TTC549 (cell line): ENCODE results near the gene IP6K1.
"Not testable (repeated sequence)": the region's sequence is repeated elsewhere in the genome, so short reads cannot be mapped to it uniquely, and the experiment has no call there.

Experiments used
- FAIRE-seq: peaks from 2 replicates; lab custom pipeline; 2012; peaks lifted over from hg19 to GRCh38; lab: Jason Lieb, UNC

The IP6K1 gene

GRCh38 chr3:49793486-49794085 lies 7.2 kb upstream of the IP6K1 start:
- FAIRE-seq = no peak

- FAIRE-seq = no peak
These were observed 6.2 kb upstream of the IP6K1 start for GRCh38 chr3:49792371-49793150.

GRCh38 chr3:49791571-49791970 lies 5.2 kb upstream of the IP6K1 start:
- FAIRE-seq = no peak

GRCh38 chr3:49790626-49791411 lies 4.5 kb upstream of the IP6K1 start:
- no peak for FAIRE-seq

- no peak for FAIRE-seq
These were observed 1.7 kb upstream of the IP6K1 start for GRCh38 chr3:49788056-49788455.

GRCh38 chr3:49787536-49787935 lies 1.2 kb upstream of the IP6K1 start:
- no peak for FAIRE-seq

GRCh38 chr3:49787182-49787464 lies 781 bp upstream of the IP6K1 start:
- no peak for FAIRE-seq

GRCh38 chr3:49785565-49786356 lies 581 bp downstream of the IP6K1 start:
- no peak for FAIRE-seq

GRCh38 chr3:49782277-49782676 lies 4.1 kb downstream of the IP6K1 start:
- not testable (repeated sequence) for FAIRE-seq

- FAIRE-seq = no peak
These were observed 4.7 kb downstream of the IP6K1 start for GRCh38 chr3:49781415-49782199.

GRCh38 chr3:49780975-49781365 lies 5.4 kb downstream of the IP6K1 start:
- not testable (repeated sequence) for FAIRE-seq

- FAIRE-seq = no peak
These were observed 6.0 kb downstream of the IP6K1 start for GRCh38 chr3:49780080-49780974.

- FAIRE-seq = no peak
These were observed 6.8 kb downstream of the IP6K1 start for GRCh38 chr3:49779358-49780079.

- not testable (repeated sequence) for FAIRE-seq
These were observed 10.2 kb downstream of the IP6K1 start for GRCh38 chr3:49776101-49776500.

GRCh38 chr3:49775538-49775937 lies 10.8 kb downstream of the IP6K1 start:
- FAIRE-seq = no peak

- no peak for FAIRE-seq
These were observed 13.6 kb downstream of the IP6K1 start for GRCh38 chr3:49772703-49773102.

- FAIRE-seq = no peak
These were observed 14.9 kb downstream of the IP6K1 start for GRCh38 chr3:49771340-49771938.

- FAIRE-seq = no peak
These were observed 16.4 kb downstream of the IP6K1 start for GRCh38 chr3:49769926-49770325.

GRCh38 chr3:49769286-49769915 lies 16.9 kb downstream of the IP6K1 start:
- FAIRE-seq = no peak
